ENCODE results near the gene HIBADH.
"Not testable (repeated sequence)": the region's sequence is repeated elsewhere in the genome, so short reads cannot be mapped to it uniquely, and the experiment has no call there.

HIBADH gene

DNA sequence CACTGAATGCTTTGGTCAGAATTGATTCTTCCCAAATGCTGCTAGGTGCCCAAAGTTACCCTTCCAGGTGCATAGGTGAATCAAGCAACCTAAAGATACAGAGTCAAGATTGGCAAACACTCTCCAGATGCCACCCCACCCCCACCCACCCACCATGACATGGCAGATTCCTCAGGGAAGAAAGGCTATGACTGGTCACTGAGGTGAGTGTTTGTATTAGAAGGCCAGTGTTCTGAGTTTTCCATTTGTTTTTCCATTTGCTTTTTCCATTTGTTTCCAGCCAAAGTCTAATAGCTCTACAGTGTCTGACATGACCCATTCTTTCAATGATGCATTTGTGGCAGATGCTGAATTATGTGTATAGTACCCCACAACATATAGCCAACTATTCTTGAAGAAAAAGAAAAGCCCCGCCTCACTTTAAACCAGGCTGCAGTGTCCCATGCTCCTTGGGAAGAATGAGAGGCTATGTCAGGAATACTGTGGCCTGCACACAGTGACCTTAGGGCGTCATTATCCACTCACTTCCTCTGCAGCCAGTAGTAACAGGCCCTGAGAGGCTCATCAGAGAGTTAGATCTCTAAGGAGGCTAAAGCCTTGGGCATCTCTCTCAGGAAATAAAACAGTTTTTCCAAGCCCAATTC lies 16.1 kb upstream of the HIBADH start:
- DNase-seq: no peak

DNA sequence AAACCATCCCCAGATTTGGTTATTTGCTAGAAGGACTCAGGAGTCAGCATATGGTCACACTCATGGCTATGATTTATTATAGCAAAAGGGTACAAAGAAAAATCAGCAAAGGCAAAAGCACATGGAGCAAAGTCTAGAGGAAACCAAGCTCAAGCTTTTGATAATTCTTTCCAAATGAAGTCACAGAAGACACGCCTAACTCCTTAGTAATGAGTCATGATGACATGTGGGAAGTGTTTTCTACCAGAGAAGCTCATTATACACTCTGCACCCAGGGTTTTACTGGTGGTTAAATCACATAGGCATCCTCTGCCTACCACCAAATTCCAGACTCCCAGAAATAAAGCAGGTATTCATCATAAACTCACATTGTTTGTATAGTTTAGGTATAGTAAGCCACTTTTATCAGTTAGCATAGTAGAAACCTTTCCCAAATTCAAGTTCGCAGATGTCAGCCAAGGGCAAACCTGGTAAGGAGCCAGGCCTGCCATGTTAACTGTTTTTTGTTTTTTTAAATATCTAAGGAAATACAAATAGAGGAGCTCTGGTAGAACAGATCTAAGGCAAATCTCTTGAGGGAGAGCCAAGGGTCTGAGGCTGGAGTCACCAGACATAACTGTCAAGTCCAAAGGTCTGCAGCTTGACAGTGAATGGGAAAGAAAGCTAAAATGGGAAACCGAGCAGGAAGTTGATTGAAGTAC lies 15.4 kb upstream of the HIBADH start:
- DNase-seq: peak; percentile 72

DNA sequence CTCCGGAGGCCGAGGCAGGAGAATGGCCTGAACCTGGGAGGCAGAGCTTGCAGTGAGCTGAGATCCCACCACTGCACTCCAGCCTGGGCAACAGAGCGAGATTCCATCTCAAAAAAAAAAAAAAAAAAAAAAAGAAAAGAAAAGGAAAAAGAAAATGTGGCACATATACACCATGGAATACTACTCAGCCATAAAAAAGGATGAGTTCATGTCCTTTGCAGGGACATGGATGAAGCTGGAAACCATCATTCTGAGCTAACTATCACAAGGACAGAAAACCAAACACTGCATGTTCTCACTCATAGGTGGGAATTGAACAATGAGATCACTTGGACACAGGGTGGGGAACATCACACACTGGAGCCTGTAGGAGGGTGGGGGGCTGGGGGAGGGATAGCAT lies 11.4 kb upstream of the HIBADH start:
- not testable (repeated sequence) for DNase-seq

DNA sequence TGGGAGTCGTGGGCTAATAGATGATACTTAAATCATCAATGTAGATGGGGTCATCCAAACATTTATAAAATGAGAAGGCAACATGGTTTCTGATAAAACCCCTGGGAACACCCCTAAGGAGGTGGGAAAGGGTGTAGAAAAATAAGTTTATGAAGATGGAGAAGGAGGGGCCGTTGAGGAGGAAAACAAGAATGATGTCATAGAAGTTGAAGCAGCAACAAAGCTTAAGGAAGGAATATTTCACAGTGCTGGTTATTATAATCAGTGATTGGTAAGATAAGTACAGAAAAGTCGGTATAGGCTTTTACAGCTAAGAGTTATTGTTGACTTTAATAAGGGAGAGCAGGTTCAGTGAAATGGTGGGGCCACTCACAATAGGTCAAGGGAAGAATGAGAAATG lies 9.0 kb upstream of the HIBADH start:
- DNase-seq: no peak

DNA sequence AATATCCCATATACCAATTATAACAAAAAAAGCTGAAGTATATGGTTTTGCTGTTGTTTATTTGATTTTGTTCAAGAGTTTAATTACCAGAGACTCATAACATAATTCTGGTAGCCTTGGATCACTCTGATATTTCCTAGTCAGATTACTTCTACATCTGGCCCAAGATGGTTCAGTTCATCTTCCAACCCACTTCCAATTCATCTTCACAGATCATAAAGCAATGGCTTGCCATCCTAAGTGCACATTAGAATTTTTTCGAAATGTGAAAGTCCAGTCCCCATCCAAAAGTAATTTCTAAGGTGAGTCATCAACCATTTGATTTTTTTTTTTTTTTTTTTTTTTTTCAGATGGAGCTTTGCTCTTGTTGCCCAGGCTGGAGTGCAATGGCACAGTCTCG lies 8.0 kb upstream of the HIBADH start:
- no peak for DNase-seq

DNA sequence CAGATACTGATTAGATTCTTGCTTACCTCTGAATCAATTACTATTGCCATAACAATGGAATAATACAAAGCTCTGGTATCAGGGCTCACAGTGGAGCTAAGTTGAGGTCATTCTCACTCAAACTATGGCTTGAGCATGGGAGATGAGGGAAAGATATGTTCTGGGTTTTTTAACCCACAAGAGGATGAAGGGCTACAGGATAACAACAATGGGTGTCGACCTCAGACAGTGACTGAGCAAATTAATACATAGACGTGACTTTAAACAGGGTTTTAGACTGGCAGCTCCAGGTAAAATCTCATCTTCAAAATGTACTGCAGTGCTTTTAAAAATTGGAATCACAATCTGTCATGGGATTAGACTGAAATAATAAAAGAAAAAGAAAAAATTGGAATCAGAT lies 7.5 kb upstream of the HIBADH start:
- DNase-seq: no peak

DNA sequence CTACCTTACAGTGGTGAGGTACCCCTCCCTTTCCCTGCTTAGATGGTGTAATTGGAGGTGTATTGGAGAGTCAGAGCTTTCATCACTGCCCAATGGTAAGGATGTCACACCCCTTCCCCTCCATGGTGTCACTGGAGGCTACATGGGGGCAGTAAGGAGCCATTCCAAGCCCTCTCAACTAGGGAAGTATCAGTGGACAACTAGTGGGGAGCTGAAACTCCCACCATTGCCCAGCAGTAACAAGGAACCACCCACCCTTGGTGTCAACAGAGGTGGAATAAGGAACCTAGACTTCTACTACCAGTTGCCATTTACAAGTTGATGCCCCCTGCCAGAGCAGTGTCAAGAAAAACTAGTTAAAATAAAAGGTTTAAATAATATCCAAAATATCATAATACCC lies 2.8 kb upstream of the HIBADH start:
- DNase-seq: no peak

DNA sequence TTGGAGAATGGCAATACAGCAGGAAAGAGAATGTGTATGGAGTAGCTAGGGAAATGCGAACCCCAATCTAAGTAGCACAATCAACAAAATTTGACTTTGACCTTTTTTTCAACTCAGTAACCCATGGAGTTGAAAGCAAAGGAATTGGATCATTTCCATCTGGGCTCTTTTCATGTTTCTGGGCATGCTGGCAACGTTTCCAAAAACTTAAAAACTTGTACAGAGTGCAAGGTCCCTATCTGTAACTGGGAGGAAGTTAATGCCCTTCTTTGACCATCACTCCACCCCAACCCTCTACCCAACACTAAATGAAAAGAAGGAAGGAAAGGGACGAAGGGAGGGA lies 1.3 kb upstream of the HIBADH start:
- no peak for DNase-seq

DNA sequence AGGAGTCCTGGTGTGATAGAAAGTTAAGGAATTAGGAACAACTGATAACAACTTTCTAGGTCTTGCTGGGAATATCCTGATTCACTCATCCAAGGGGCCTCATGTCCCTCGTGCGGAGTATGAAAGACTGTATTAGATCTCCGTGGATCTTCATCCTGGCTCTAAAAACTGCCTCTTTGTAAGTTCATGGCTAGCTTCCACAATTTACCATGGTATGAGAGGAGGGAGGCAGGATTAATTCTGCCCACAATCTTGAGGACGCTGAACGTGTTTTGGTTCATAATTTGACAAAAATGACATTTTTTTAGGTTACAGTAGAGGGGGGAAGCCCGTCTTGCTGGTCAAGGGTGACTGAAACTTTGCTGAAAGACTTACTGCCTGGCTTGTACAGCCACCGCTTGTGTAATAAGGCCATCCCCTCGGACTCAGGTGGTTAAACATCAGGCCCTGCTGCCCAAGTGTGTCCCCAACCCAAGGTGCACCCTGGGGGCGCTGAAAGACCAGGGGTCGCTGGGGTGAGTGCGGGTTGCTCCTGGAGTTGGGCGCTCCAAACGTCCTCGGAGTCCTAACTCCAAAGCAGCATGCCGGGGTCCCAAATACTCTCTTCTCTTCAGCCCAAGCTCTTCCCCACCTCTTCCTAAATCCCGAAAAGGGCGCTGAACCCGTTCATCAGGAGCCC lies 733 bp downstream of the HIBADH start:
- no peak for DNase-seq

DNA sequence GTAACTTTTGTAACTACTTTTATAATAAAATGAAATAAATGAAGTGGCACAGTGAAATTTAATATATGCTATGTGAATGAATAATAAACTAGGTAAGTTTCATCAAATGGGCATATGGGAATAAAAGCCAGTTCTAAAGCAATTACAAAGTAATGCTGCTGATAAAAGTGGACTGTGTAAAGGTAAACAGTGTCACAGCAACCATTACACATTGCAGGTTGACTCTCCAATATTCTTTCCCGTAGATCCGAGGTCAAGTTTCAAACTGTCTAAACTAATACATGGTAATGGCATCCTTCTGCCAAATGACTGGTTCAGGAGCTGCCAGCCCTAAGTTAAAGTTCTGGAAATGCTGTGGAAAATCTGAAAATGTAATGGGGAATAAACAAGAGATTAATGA lies 6.0 kb downstream of the HIBADH start:
- DNase-seq: no peak

DNA sequence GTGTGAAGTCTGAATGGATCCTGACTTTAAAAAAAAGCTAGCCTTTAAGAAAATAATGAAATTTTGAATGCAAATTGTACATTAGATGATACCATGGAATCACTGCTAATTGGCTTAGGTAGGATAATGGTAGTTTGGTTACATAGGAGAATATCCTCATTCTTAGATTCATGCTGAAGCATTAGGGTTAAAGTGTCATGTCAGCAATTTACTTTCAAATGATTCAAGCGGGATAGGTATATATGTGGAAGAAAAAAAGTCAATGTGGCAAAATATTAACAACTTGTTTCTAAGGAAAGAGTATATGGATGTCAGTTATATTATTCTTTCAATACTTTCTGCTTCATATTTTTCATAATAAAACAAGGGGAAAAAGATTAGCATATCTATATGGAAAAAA lies 7.5 kb downstream of the HIBADH start:
- DNase-seq: no peak

DNA sequence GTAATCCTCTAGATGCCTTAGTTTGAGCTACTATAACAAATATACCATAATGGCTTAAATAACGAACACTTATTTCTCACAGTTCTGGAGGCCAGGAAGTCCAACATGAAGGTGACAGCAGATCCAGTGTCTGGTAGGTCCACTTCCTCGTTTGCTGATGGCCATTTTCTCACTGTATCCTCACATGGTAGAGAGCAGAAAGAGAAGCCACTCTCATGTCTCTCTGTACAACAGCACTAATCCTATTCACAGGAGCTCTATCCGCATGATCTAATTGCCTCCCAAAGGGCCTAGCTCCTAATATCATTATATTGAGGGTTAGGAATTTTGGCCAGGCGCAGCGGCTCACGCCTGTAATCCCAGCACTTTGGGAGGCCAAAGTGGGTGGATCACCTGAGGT lies 10.2 kb downstream of the HIBADH start:
- DNase-seq: no peak

DNA sequence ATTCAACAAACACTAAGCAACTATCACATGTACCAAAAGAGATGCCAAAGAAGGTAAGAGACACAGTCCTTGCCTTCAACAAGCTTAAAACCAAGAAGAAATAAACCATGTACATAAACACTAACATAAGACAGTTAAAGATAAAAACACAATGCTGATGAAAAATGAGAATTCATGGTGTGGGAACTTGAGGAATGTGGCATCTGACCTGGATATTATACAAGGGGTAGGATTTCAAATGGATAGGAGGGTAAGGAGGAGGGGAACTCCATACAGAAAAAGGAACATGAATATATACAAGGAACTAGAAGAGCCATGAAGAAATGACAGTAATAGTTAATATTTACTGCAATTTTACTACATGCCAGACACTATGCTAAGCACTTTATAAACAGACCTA lies 11.0 kb downstream of the HIBADH start:
- DNase-seq: no peak

DNA sequence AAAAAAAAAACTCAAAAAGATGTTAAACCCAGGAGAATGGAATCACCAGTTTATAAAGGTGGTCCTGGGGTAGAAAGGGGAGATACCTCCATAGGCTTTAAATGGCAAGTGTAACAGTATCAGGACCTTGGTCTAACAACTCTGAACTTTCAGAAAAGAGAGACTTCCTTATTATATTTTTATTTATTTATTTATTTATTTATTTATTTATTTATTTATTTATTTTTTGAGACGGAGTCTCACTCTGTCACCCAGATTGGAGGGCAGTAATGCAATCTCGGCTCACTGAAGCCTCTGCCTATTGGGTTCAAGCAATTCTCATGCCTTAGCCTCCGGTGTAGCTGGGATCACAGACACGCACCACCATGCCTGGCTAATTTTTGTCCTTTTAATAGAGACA lies 12.4 kb downstream of the HIBADH start:
- no peak for DNase-seq

DNA sequence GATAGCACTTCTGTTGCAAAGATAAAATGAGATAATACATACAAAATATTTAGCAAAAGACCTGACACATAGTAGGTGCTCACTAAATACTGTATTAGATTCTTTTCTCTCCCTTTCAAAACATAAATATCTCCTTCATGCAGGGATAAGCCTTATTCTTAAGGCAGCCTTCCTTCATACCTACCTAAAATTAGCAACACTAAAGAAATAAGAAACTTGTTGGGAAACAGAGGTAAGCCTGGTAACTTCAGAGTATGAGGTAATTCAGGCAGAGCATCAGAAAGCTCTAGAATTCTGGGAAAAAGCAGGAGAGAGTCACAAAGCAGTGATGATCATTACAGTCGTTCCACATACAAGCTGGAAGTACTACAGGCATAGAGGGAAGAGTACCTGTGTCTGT lies 15.2 kb downstream of the HIBADH start:
- DNase-seq: no peak

DNA sequence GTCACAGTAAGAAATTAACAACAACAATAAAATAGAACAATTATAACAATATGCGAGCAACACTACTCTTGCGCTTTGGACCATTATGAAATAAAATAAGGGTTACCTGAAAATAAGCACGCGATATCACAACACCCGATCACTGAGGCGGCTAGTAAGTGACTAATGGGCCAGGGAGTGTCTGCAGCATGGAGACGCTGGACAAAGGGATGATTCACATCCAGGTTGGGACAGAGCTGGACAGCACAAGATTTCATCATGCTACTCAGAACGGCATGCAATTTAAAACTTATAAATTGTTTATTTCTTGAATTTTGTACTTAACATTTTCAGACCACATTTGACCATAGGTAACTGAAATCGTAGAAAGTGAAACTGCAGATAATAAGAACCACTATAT lies 15.6 kb downstream of the HIBADH start:
- DNase-seq: no peak

DNA sequence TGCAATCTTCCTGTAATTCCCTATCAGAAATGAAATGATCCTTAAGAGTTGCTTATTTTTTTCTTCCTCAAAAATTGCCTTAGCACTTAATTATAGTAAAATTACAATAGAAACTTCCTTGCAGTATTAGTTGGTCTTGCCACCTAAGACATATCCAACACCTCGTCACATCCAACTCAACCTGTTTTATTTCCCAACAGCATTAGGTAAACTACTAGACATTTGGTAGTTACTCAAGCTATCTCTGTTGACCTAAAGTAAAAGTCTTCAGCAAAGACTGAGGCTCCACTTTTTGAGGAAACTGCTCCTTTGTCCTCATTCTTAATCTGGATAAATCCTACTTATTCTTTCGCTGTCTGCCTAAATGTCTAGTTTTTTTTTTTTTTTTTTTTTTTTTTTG lies 20.4 kb downstream of the HIBADH start:
- DNase-seq: no peak

DNA sequence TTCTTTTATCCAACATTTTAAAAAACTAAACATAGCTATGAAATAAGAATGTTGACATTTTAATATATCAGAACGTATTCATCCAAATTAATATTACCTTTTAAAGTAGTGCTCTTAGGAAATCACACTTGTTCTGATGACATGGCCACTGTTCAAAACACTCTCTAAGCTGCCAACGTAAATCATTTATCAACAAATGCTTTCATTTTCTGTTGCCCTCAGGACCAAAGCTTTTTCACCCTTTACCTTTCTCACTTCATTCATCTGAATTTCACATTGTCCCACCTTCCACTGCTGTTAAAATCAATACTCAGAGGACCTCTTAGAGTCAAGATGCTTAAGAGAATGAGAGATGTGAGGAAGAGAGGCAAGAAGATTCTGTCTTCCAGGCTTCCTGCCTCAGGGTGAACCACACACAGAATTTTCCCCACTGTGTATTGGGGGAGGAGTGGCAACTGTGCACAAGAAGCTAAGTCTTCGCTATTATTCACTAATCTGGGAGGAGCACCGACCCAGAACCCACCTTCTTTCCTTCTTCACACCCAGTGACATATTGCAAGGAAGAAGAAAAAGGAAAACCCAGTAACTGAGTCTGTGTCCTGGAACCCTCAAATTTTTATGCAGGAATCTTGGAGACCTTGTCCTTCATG lies 21.0 kb downstream of the HIBADH start:
- no peak for DNase-seq

DNA sequence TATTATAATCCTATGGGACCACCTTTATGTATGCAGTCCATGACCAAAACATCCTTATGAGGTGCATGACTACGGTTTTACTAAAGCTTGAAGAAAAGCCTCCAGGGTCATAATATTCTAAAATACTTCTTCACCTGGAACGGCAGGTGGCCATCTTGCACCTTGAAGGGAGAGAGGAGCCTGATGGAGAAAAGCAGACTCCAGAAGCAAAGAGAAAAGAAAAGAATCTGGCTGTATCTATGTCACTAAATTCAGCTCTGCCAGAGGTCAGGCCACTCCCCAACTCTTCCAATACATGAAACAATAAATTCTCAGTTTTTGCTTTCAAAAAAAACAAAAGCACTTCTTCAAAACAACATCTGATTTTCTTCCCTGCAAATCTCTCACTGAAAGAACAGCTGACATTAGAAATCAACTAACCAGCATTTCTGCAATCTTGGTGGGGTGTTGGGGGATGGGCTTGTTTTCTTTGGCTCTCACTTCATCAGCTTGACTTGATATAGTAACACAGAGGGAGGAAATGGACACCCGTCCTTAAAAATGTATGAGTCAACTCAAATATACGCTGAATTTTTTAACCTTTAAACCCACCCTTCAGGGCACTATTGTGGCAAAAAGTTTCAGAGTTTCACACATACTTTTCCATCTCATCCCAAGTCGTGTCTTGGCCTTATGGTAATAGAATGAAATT lies 21.7 kb downstream of the HIBADH start:
- DNase-seq: peak; percentile 18

DNA sequence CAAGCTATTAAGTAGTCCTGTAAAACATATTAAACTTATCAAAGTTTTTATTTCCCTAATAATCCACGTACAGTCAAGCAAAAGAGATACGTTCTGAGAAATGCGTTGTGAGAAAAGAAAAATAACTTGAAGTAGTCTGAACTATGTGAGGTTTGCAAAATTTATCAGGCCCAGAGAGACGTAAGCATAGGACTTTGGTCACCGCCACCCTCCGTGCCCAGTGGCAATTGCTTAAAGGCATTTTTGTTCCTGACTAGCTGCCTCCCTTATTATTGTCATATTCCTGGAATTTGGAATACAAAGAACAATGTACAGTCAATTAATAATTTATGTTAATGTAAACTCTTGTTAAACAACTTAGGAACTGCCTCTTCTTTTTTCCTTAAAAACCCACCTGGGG lies 22.8 kb downstream of the HIBADH start:
- no peak for DNase-seq

DNA sequence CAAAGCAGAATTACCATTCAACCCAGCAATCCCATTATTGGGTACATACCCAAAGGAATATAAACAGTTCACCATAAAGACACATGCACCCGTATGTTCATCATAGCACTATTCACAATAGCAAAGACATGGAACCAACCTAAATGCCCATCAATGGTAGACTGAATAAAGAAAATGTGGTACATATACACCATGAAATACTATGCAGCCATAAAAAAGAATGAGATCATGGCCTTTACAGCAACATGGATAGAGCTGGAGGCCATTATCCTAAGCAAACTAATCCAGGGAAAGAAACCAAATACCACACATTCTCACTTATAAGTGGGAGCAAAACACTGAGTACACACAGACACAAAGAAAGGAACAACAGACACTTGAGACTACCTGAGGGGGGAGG lies 23.6 kb downstream of the HIBADH start:
- not testable (repeated sequence) for DNase-seq

DNA sequence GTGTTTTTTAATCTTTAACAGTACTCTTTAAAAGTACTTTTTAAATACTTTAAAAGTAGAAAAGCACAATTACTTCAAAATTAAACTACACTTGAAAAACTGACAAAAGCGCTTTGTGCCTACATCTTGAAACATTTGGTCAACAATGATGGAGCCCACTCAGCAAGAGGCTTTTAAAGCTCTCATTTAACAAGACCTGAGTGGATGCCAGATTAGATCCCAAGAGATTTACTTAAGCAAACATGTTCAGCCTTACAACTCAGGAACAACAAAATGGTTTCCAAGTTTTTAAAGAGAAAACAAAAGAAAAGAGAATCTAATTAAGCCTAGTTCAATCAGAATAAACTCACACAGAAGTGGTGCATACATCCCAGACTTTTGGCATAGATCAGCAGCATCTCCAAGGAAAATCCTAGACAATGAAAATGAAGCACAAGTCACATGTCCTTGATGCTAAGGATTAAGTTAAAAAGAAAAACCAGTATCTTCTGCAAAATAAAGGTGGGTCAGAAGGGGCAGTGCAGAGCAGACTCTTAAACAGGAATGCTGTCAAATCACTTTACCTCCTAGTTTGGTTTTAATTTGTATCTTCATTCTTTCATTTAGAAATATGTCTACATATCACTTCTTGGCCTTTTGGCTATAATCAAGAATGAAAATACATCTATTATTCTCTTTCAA lies 26.2 kb downstream of the HIBADH start:
- no peak for DNase-seq

DNA sequence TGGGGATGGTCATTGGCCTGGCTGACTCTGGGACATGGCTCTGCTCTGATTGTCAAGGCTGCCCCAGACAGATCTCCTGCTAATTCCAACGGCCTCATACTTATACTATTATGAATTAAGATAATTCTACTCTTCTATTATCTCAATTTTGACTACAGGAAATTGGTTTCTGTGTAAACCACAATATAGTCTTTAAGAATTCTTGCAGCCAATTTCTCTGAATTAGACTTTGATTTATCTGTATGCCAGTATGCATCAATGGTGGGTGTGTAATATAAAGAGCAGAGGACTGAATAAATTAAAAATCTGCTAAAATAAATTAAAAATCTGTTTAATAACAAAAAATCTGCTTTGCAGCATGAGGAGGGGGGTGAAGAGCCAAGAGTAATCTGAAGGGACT lies 27.0 kb downstream of the HIBADH start:
- DNase-seq: no peak
